HEK293 (cell line): ENCODE measurements around the gene POSTN.

ENCODE experiments used
- CTCF ChIA-PET: fragments of 350-600 bp; formaldehyde crosslinking; extraction: SDS; loops from one replicate; lab custom pipeline; 2021; ENCODE audit warnings: antibody characterized with exemption; lab: Yijun Ruan, JAX
- POLR2A ChIA-PET: fragments of 300-600 bp; formaldehyde crosslinking; extraction: SDS; loops from one replicate; lab custom pipeline; 2020; ENCODE audit warnings: antibody characterized with exemption, inconsistent platforms; lab: Yijun Ruan, JAX
- H3K27ac ChIP-seq: fragments of 200-500 bp; sonication (Bioruptor generic); 2 replicates; pipeline ENCODE4 v1.5.1; 2014; ENCODE audit warnings: low read depth, low read length, control low read depth, inconsistent platforms; ENCODE audit errors: extremely low read depth
- H3K36me3 ChIP-seq, 2 experiments: fragments of 200-500 bp in 1 of 2; sonication (Bioruptor generic) in 1 of 2; 1 replicate in 1 of 2; 2 replicates in 1 of 2; pipeline ENCODE4 v1.5.1; 2014 to 2017; ENCODE audit warnings: inconsistent platforms in 2 of 2, low read length in 2 of 2; ENCODE audit not compliant: control insufficient read depth in 2 of 2, insufficient read depth in 1 of 2
- H3K4me1 ChIP-seq: fragments of 200-500 bp; sonication (Bioruptor generic); 2 replicates; pipeline ENCODE4 v1.5.1; 2014; ENCODE audit warnings: mild to moderate bottlenecking, low read length, inconsistent platforms; ENCODE audit not compliant: control insufficient read depth, insufficient read depth
- H3K4me3 ChIP-seq: 2 replicates; pipeline ENCODE4 v1.5.1; 2011; ENCODE audit warnings: low read depth, mild to moderate bottlenecking, control low read depth, low read length, moderate library complexity
- H3K9me3 ChIP-seq: fragments of 200-500 bp; sonication (Bioruptor generic); 2 replicates; pipeline ENCODE4 v1.5.1; 2014; ENCODE audit warnings: low read depth, low read length, inconsistent platforms; ENCODE audit not compliant: control insufficient read depth, insufficient read depth
- GLIS1 ChIP-seq: fragments of 450-650 bp; formaldehyde crosslinking; IDR thresholded peaks from 2 replicates; pipeline ENCODE4 v1.5.1; 2016; ENCODE audit warnings: missing biosample characterization, missing genetic modification characterization
- OSR2 ChIP-seq: fragments of 450-650 bp; formaldehyde crosslinking; IDR thresholded peaks from 2 replicates; pipeline ENCODE4 v1.5.1; 2016; ENCODE audit warnings: missing biosample characterization, missing genetic modification characterization
- OVOL3 ChIP-seq: fragments of 450-650 bp; formaldehyde crosslinking; IDR thresholded peaks from 2 replicates; pipeline ENCODE4 v1.5.1; 2016; ENCODE audit warnings: missing biosample characterization, missing genetic modification characterization
- SCRT1 ChIP-seq: fragments of 450-650 bp; formaldehyde crosslinking; IDR thresholded peaks from 2 replicates; pipeline ENCODE4 v1.5.1; 2016; ENCODE audit warnings: missing biosample characterization, missing genetic modification characterization, borderline replicate concordance
- TCF7L2 ChIP-seq: IDR thresholded peaks from 2 replicates; pipeline ENCODE4 v1.6.1; 2011; ENCODE audit warnings: low read depth, mild to moderate bottlenecking, inconsistent platforms, low read length, moderate library complexity, borderline replicate concordance
- ZBTB20 ChIP-seq: fragments of 450-650 bp; formaldehyde crosslinking; IDR thresholded peaks from 2 replicates; pipeline ENCODE4 v1.5.1; 2016; ENCODE audit warnings: missing biosample characterization, missing genetic modification characterization
- ZBTB48 ChIP-seq: fragments of 450-650 bp; formaldehyde crosslinking; IDR thresholded peaks from 2 replicates; pipeline ENCODE4 v1.5.1; 2016; ENCODE audit warnings: missing biosample characterization, missing genetic modification characterization
- ZFP69B ChIP-seq: fragments of 450-650 bp; formaldehyde crosslinking; IDR thresholded peaks from 2 replicates; pipeline ENCODE4 v1.5.1; 2016; ENCODE audit warnings: missing biosample characterization, missing genetic modification characterization
- ZIC2 ChIP-seq: fragments of 450-650 bp; formaldehyde crosslinking; IDR thresholded peaks from 2 replicates; pipeline ENCODE4 v1.5.1; 2016; ENCODE audit warnings: missing biosample characterization, missing genetic modification characterization
- ZNF175 ChIP-seq: fragments of 450-650 bp; formaldehyde crosslinking; IDR thresholded peaks from 2 replicates; pipeline ENCODE4 v1.5.1; 2016; ENCODE audit warnings: missing biosample characterization, missing genetic modification characterization
- ZNF184 ChIP-seq: fragments of 450-650 bp; IDR thresholded peaks from 2 replicates; pipeline ENCODE4 v1.5.1; 2018; ENCODE audit warnings: missing biosample characterization, mild to moderate bottlenecking, missing genetic modification characterization
- ZNF350 ChIP-seq: fragments of 450-650 bp; formaldehyde crosslinking; IDR thresholded peaks from 2 replicates; pipeline ENCODE4 v1.5.0; 2017; ENCODE audit warnings: missing biosample characterization, mild to moderate bottlenecking, missing genetic modification characterization
- ZNF391 ChIP-seq: fragments of 450-650 bp; formaldehyde crosslinking; IDR thresholded peaks from 2 replicates; pipeline ENCODE4 v1.5.1; 2016; ENCODE audit warnings: low read depth, missing biosample characterization, missing genetic modification characterization, borderline replicate concordance
- ZNF416 ChIP-seq: fragments of 450-650 bp; formaldehyde crosslinking; IDR thresholded peaks from 2 replicates; pipeline ENCODE4 v1.5.1; 2016; ENCODE audit warnings: missing biosample characterization, missing genetic modification characterization
- ZNF473 ChIP-seq: fragments of 450-650 bp; formaldehyde crosslinking; IDR thresholded peaks from 2 replicates; pipeline ENCODE4 v1.5.1; 2017; ENCODE audit warnings: missing biosample characterization, missing genetic modification characterization
- ZNF501 ChIP-seq: fragments of 450-650 bp; formaldehyde crosslinking; IDR thresholded peaks from 2 replicates; pipeline ENCODE4 v1.5.1; 2016; ENCODE audit warnings: missing biosample characterization, missing genetic modification characterization
- ZNF530 ChIP-seq: fragments of 450-650 bp; formaldehyde crosslinking; IDR thresholded peaks from 2 replicates; pipeline ENCODE4 v1.5.1; 2016; ENCODE audit warnings: low read depth, missing biosample characterization, missing genetic modification characterization
- ZNF610 ChIP-seq: fragments of 450-650 bp; formaldehyde crosslinking; IDR thresholded peaks from 2 replicates; pipeline ENCODE4 v1.5.1; 2016; ENCODE audit warnings: missing biosample characterization, missing genetic modification characterization, borderline replicate concordance
- ZNF623 ChIP-seq: fragments of 450-650 bp; formaldehyde crosslinking; IDR thresholded peaks from 2 replicates; pipeline ENCODE4 v1.5.1; 2016; ENCODE audit warnings: missing biosample characterization, missing genetic modification characterization
- ZNF629 ChIP-seq: fragments of 450-650 bp; formaldehyde crosslinking; IDR thresholded peaks from 2 replicates; pipeline ENCODE4 v1.5.1; 2017; ENCODE audit warnings: missing biosample characterization, missing genetic modification characterization
- ZNF701 ChIP-seq: fragments of 450-650 bp; formaldehyde crosslinking; IDR thresholded peaks from 2 replicates; pipeline ENCODE4 v1.5.1; 2016; ENCODE audit warnings: missing biosample characterization, missing genetic modification characterization
- ZNF747 ChIP-seq: fragments of 450-650 bp; formaldehyde crosslinking; IDR thresholded peaks from 2 replicates; pipeline ENCODE4 v1.5.1; 2016; ENCODE audit warnings: missing biosample characterization, missing genetic modification characterization
- ZXDB ChIP-seq: fragments of 450-650 bp; formaldehyde crosslinking; IDR thresholded peaks from 2 replicates; pipeline ENCODE4 v1.5.1; 2016; ENCODE audit warnings: missing biosample characterization, missing genetic modification characterization
- TF ChIP-seq, protein P1 (sequence below): fragments of 450-650 bp; formaldehyde crosslinking; IDR thresholded peaks from 2 replicates; pipeline ENCODE4 v1.5.1; 2017; ENCODE audit warnings: missing biosample characterization, missing genetic modification characterization
- TF ChIP-seq, protein P2 (sequence below): fragments of 450-650 bp; formaldehyde crosslinking; IDR thresholded peaks from 2 replicates; pipeline ENCODE4 v1.5.1; 2016; ENCODE audit warnings: missing biosample characterization, missing genetic modification characterization
- TF ChIP-seq, protein P3 (sequence below): fragments of 450-650 bp; formaldehyde crosslinking; IDR thresholded peaks from 2 replicates; pipeline ENCODE4 v1.5.1; 2016; ENCODE audit warnings: missing biosample characterization, missing genetic modification characterization, borderline replicate concordance
- TF ChIP-seq, protein P4 (sequence below): fragments of 450-650 bp; formaldehyde crosslinking; IDR thresholded peaks from 2 replicates; pipeline ENCODE4 v1.5.1; 2016; ENCODE audit warnings: missing biosample characterization, missing genetic modification characterization

The POSTN gene

DNA sequence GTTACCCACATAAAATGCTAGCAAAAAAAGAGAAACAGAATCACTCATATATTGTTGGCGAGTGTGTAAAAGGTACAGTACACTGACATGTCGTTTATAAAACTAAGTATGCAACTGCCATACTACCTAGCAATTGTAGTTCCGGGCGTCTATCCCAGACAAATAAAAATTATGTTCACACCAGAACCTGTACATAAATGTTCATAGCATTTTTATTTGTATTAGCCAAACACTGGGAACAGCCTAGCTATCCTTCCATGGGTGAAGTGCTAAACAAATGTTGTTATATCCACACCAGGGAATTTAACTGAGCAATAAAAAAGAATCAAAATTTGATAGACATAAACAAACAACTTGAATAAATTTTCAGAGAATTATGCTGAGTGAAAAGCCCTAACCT, 28.9 kb upstream of the POSTN start:
- H3K36me3 ChIP-seq: no peaks in the 10 kb centered on the region
- no peak overlapping the region for H3K4me3 ChIP-seq
- H3K9me3 ChIP-seq: no peaks in the 10 kb centered on the region
- H3K4me1 ChIP-seq: no peaks in the 10 kb centered on the region
- ChIA-PET CTCF (no interaction called here), POLR2A (no interaction called here)
- TF ChIP-seq GLIS1 (tag by site-specific recombination) (no peak), ZNF350 (tag by site-specific recombination) (no peak), OSR2 (tag by site-specific recombination) (no peak), ZBTB48 (tag by site-specific recombination) (no peak), ZNF184 (tag by site-specific recombination) (no peak), SCRT1 (tag by site-specific recombination) (no peak), ZNF416 (tag by site-specific recombination) (no peak), ZIC2 (no peak), ZNF501 (tag by site-specific recombination) (no peak), ZNF701 (tag by site-specific recombination) (no peak), OVOL3 (no peak), TCF7L2 (no peak), ZBTB20 (no peak), ZNF610 (no peak), ZNF175 (tag by site-specific recombination) (no peak)
- TF ChIP-seq, protein P1, sequence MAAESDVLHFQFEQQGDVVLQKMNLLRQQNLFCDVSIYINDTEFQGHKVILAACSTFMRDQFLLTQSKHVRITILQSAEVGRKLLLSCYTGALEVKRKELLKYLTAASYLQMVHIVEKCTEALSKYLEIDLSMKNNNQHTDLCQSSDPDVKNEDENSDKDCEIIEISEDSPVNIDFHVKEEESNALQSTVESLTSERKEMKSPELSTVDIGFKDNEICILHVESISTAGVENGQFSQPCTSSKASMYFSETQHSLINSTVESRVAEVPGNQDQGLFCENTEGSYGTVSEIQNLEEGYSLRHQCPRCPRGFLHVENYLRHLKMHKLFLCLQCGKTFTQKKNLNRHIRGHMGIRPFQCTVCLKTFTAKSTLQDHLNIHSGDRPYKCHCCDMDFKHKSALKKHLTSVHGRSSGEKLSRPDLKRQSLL (tag by site-specific recombination): no peak
- no peak overlapping the region for H3K27ac ChIP-seq

DNA sequence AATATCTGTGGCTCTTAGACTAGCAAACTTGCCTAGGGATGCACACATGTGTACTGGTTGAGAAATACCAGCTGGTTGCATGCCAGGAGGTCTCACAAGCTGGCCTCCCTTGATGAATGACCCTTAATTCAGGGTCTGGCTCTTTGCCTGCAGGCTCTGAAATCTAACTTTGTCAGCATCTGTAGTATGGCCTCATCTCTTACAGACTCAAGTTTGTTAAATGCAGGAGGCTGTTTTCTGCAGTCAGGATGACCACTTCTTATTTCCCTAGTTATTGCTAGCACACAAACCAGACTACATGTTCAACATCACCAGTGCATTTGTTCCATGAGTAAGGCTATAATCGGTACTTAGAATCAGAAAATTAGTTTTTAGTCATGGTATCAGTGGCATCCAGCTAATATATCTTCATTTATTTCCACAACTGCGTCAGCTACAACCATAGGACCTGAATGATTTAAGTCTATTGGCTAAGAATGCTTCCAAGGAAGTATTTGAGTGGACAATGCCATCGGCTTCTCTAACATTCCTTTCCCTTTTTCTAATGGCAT, 23.3 kb upstream of the POSTN start:
- Histone ChIP-seq H3K9me3 (no peaks in the 10 kb centered on the region), H3K36me3 (no peaks in the 10 kb centered on the region), H3K27ac (no peak overlapping the region), H3K4me1 (peaks cover 4% of the 10 kb centered on the region; the same call in 1 of the 2 replicates), H3K4me3 (no peak overlapping the region)
- CTCF ChIA-PET: no interaction called here
- TF ChIP-seq ZNF530 (no peak), ZNF391 (tag by site-specific recombination) (no peak), ZFP69B (tag by site-specific recombination) (no peak)
- TF ChIP-seq, protein P2, sequence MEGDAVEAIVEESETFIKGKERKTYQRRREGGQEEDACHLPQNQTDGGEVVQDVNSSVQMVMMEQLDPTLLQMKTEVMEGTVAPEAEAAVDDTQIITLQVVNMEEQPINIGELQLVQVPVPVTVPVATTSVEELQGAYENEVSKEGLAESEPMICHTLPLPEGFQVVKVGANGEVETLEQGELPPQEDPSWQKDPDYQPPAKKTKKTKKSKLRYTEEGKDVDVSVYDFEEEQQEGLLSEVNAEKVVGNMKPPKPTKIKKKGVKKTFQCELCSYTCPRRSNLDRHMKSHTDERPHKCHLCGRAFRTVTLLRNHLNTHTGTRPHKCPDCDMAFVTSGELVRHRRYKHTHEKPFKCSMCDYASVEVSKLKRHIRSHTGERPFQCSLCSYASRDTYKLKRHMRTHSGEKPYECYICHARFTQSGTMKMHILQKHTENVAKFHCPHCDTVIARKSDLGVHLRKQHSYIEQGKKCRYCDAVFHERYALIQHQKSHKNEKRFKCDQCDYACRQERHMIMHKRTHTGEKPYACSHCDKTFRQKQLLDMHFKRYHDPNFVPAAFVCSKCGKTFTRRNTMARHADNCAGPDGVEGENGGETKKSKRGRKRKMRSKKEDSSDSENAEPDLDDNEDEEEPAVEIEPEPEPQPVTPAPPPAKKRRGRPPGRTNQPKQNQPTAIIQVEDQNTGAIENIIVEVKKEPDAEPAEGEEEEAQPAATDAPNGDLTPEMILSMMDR (tag by site-specific recombination): no peak
- POLR2A ChIA-PET: no interaction called here

DNA sequence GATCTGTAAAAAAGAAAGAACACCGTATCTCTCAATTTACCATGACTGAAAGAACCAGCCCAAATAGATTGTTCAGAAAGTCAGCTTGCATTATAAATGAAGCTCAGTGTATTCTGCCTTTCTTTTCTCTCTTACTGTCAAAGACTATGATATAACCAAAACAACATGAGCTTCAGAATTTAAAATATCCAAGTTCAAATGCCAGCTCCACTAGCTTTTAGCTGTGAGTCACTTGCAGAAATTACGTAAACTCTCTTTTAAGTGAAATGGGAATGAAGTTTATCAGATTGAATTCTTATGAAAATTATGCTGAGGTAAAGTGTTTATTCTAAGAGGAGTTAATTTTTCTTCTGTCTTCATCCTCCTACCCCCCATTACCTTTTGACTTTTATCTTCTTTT, 20.0 kb upstream of the POSTN start:
- no peaks in the 10 kb centered on the region for H3K9me3 ChIP-seq
- peaks cover 7% of the 10 kb centered on the region for H3K4me1 ChIP-seq
- H3K4me3 ChIP-seq: no peak overlapping the region
- POLR2A ChIA-PET: no interaction called here
- CTCF ChIA-PET: interaction anchor here (0.6 kb wide), 1 partner anchor 10 kb away, joined by 3 read pairs; no protein-coding TSS in a partner anchor
- no peaks in the 10 kb centered on the region for H3K36me3 ChIP-seq
- no peak overlapping the region for H3K27ac ChIP-seq
- TF ChIP-seq ZNF629: no peak
- no peak for TF ChIP-seq ZNF747 (tag by site-specific recombination)
- TF ChIP-seq, protein P3, sequence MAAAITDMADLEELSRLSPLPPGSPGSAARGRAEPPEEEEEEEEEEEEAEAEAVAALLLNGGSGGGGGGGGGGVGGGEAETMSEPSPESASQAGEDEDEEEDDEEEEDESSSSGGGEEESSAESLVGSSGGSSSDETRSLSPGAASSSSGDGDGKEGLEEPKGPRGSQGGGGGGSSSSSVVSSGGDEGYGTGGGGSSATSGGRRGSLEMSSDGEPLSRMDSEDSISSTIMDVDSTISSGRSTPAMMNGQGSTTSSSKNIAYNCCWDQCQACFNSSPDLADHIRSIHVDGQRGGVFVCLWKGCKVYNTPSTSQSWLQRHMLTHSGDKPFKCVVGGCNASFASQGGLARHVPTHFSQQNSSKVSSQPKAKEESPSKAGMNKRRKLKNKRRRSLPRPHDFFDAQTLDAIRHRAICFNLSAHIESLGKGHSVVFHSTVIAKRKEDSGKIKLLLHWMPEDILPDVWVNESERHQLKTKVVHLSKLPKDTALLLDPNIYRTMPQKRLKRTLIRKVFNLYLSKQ (tag by site-specific recombination): no peak
- no peak for TF ChIP-seq ZNF473
- TF ChIP-seq ZNF623 (tag by site-specific recombination): no peak
- TF ChIP-seq, protein P4, sequence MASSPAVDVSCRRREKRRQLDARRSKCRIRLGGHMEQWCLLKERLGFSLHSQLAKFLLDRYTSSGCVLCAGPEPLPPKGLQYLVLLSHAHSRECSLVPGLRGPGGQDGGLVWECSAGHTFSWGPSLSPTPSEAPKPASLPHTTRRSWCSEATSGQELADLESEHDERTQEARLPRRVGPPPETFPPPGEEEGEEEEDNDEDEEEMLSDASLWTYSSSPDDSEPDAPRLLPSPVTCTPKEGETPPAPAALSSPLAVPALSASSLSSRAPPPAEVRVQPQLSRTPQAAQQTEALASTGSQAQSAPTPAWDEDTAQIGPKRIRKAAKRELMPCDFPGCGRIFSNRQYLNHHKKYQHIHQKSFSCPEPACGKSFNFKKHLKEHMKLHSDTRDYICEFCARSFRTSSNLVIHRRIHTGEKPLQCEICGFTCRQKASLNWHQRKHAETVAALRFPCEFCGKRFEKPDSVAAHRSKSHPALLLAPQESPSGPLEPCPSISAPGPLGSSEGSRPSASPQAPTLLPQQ (tag by site-specific recombination): no peak
- TF ChIP-seq ZXDB: no peak
